Inflammatory macrophage treated with lipopolysaccharide for 4 hours (primary cell): ENCODE results near the gene PHKG2.

Experiments
- DNase-seq: peaks from one replicate; pipeline ENCODE4 v3.0.0-alpha.2; 2020

Gene PHKG2

GRCh38 chr16:30728899-30729672, 19.1 kb upstream of the PHKG2 start:
- DNase-seq, result peak; percentile 77

GRCh38 chr16:30731411-30731810, 16.8 kb upstream of the PHKG2 start:
- no peak for DNase-seq

GRCh38 chr16:30736995-30737793, 11.0 kb upstream of the PHKG2 start:
- DNase-seq, result no peak

- no peak for DNase-seq
These were observed 10.2 kb upstream of the PHKG2 start for GRCh38 chr16:30737794-30738648.

- DNase-seq, result no peak
These were observed 9.0 kb upstream of the PHKG2 start for GRCh38 chr16:30738984-30739951.

- DNase-seq, result no peak
These were observed 7.6 kb upstream of the PHKG2 start for GRCh38 chr16:30740364-30741251.

GRCh38 chr16:30741461-30741914, 6.7 kb upstream of the PHKG2 start:
- no peak for DNase-seq

- DNase-seq, result no peak
These were observed 4.5 kb upstream of the PHKG2 start for GRCh38 chr16:30743716-30744115.

GRCh38 chr16:30744183-30744582, 4.0 kb upstream of the PHKG2 start:
- DNase-seq, result no peak

- DNase-seq, result no peak
These were observed 3.1 kb upstream of the PHKG2 start for GRCh38 chr16:30745082-30745481.

GRCh38 chr16:30746638-30747175, 1.5 kb upstream of the PHKG2 start:
- peak; percentile 66 for DNase-seq

GRCh38 chr16:30747331-30747730, 894 bp upstream of the PHKG2 start:
- DNase-seq, result no peak

GRCh38 chr16:30748634-30749445, 615 bp downstream of the PHKG2 start:
- DNase-seq, result no peak

- DNase-seq, result no peak
These were observed 2.0 kb downstream of the PHKG2 start for GRCh38 chr16:30750201-30750600.

- DNase-seq, result no peak
These were observed 2.7 kb downstream of the PHKG2 start for GRCh38 chr16:30750876-30751465.

GRCh38 chr16:30753596-30753995, 5.4 kb downstream of the PHKG2 start:
- no peak for DNase-seq

- DNase-seq, result no peak
These were observed 7.9 kb downstream of the PHKG2 start for GRCh38 chr16:30755955-30756780.

GRCh38 chr16:30756781-30757100, 8.5 kb downstream of the PHKG2 start:
- DNase-seq, result no peak

GRCh38 chr16:30757316-30757715, 9.1 kb downstream of the PHKG2 start:
- DNase-seq, result no peak
